Fibroblast of peridontal ligament (primary cell): ENCODE data around the gene GRAMD2A.
"Not testable (repeated sequence)": the region's sequence is repeated elsewhere in the genome, so short reads cannot be mapped to it uniquely, and the experiment has no call there.

ENCODE experiments used
- DNase-seq: peaks from one replicate; pipeline ENCODE4 v3.0.0-alpha.2; 2010; ENCODE audit errors: extremely low read depth

The GRAMD2A gene

DNA sequence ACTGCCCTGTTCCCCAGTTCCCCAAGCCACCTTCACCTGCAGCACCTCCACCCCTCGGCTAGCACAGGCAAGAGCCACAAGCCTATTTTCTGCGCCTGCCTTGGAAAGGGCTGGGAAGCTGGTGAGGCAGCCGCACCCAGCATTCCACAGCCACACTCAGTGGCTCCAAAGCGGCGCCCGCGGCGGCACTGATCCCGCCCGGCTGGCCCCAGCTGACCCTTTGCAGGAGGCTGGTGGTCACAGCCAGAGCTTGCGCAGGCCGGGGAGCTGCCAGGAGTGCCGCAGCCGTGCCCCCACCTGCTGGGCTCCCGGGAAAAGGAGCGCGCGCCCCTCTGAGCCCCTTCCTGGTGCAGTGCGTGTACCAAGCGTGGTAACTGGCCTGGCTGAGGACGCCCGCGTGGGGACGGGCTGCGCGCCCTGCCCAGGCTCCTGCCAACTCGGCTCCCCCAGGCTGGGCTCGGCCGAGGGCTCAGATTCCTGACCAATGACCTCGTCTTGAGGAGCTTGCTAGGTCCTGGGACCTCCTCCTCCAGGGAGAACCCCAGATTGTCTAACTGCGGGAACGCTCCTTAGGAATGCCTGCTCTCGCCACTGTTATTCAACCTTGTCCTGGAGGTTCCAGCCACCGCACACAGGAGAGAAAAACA, 13.3 kb downstream of the GRAMD2A start:
- DNase-seq = no peak

- no peak for DNase-seq
Observed at GRCh38 chr15:72183781-72184164, 13.8 kb downstream of the GRAMD2A start.

DNA sequence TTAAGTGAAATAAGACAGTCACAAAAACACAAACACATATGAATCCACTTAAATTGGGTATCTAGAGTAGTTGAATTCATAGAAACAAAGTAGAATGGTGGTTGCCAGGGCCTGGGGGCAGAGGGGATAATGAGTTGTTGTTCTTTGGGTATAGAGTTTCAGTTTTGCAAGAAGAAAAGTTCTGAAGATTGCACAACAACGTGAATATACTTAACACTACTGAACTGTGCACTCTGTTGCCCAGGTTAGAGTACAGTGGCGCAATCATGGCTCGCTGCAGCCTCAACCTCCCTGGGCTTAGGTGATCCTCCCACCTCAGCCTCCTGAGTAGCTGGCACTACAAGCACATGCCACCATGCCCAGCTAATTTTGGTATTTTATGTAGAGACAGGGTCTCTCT, 14.9 kb downstream of the GRAMD2A start:
- peak; percentile 70 for DNase-seq

DNA sequence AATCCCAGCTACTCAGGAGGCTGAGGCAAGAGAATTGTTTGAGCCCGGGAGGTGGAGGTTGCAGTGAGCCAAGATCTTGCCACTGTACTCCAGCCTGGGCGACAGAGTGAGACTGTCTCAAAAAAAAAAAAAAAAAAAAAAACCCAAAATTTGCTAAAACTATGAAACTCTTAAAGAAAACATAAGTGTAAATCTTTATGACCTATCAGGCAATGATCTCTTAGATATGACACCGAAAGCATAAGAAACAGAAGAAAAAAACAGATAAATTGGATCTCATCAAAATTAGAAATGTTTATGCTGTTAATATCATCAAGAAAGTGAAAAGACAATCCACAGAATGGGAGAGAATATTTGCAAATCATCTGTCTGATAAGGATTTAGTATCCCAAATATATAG, 15.3 kb downstream of the GRAMD2A start:
- DNase-seq = no peak

DNA sequence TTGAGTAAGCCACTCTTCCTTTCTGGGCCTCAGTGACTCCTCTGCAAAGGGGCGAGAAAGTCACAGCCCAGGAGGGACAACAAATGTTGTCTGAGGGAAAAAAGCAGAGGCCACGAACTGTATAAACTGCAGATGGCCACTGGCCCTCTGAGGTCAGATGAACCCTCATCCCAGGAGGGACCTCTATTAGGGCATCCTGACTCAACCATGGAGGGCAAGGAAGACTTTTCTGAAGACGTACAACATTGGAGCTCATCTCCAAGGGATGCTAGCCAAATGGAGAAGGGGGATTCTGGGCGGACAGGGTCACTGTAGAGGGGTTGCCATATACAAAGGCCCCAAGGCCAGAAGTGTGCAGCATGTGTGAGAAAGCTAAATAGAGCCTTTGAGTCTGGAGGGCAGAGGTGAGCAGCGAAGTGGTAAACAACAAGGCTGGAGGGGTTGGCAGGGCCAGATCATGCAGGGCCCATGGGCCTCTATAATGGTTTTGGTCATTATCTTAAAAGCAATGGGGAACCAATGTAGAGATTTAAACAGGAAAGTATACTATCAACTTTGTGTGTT, 16.7 kb downstream of the GRAMD2A start:
- DNase-seq = no peak

DNA sequence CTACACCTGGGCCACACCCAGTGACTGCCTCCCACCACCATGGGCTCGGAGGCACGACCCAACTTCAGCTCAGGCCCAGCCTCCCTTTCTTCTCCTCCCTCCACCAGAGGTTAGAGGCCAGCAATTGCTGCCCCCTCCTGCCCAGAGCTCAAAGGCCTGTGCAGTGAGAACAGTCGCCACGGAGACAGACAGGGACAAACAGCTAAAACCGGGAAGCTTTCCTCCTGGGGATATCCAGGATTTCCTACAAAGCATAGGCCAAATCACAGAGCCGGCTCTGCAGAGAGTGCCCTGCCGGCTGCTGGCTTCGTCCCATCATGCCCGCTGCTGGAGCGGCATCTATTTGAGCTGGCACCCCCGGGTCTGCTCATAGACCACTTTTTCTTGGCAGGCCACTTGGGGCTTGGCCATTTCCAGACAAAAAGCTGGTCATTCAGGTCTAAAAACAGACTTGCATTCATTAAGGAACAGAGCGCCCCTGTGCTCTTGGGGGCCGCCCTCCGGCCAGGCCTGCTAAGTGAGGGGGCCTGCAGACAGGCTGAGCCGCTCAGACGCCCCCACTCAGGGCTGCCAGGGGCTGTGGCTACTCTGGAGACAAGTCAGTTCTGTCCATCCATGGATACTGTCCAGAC, 17.5 kb downstream of the GRAMD2A start:
- no peak for DNase-seq

- no peak for DNase-seq
Observed at GRCh38 chr15:72178976-72179585, 18.5 kb downstream of the GRAMD2A start.

- DNase-seq = no peak
Observed at GRCh38 chr15:72176743-72177142, 20.8 kb downstream of the GRAMD2A start.

GRCh38 chr15:72176159-72176558, 21.4 kb downstream of the GRAMD2A start:
- no peak for DNase-seq

DNA sequence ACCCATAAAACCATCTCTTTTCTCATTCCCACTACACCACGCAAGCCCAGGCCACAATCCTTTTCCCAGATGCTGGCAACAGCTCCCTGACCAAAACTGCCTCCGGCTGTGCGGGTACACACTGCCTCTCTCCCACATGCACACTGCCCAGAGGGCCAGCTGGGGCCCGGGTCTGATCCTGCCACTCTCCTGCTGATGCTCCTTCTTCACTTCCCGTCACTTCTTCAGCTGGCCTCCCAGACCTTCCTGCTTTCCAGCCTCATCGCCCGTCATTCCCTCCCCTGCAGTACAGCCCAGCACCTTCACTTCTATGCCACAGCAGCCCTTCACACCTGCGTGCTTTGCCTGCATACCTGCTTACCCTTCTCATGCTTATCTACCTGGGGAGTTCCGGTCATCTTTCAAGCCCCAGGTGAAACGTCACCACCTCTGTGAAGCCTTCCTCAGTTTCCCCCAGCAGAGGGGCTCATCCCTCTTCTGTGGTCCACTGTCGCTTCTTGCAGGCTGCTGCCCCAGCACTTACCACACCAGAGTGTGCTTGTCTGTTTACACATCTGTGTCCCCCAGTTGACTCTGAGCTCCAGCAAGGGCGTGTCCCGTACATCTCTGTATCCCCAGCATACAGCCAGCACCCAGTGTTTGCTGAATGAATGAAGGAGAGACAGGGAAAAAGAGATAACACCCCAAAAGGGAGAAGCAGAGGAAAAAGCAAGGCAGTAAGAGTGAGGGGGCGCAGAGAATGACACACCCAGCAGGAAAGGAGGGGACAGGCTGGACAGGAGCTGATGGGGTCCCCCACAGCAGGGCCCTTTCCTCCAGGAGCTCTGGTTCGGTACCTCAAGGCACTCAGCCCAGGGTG, 22.2 kb downstream of the GRAMD2A start:
- DNase-seq = no peak

DNA sequence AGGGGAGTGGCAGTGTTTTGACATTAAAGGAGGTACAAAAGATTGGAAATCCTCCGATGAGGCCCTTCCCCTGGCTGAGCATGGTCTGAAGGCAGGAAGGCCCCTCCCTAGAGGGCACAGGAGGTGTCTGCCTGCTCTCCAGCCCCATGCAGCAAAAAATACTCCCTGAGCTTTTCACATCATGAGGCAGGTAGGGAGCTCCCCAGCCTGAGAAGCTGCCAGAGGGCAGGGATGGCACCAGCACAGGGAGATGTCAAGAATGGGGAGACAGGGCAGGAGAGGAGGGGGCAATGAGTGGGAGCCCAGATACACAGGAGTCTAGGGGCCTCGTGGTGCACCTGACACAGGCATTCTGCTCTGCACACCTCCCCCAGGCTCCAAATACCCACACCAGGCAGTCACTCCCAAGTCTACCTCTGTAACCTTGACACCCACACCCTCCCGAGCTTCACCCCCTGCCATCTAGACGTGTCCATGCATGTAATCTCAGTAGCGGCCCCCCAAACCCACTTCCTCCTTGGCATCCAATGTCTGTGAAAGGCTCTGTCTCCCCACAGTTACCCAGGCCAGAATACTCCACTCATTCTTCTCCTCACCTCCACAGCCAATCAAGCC, 22.9 kb downstream of the GRAMD2A start:
- DNase-seq = no peak

DNA sequence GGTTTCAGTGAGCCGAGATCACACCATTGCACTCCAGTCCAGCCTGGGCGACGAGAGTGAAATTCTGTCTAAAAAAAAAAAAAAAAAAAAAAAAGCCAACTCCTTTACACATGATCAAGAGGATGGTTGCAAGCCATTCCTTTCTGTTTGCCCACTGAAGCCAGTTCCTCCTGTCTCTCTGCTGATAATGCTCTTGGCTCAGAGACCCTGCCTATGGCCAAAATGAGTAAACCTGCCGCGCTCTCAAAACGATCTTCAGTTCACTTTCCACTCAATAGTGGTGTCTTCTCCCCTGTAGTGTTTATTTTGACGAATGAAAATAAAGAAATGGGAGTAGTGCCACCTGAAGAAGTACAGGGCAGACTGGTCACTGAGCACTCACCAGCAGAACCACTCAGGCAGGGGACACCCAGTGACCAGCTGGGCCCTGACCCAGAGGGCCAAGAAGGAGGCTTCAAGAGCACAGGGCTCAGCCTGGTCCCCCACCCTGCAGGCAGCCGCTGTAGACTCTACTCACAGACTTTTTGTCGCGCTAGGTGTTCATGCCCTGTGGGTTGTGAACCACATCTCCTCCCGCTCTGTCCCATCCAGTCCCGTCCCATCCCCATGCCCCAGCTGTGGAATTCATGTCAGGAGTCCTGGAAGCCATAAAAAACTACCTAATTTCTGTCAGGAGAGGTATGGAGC, 23.6 kb downstream of the GRAMD2A start:
- no peak for DNase-seq

- DNase-seq = no peak
Observed at GRCh38 chr15:72173401-72173800, 24.2 kb downstream of the GRAMD2A start.

DNA sequence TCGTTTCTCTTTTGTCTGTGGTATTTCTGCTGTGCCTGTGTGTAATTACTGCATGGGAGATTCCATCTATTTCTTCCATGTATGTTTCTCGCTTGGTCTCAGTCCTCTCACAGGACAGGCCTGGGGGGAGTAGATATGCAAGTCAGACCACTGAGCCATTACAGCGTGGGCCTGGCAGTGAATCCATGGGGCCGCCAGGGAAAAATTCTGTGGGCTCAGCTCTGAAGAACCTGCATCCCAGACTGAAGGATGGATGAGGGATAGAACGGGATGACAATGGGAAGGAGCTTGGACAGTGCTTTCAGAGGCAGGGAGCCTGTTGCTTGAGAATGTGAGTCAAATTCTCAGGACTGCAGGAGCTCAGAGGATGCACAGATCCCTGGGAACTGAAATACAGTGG, 24.8 kb downstream of the GRAMD2A start:
- no peak for DNase-seq

DNA sequence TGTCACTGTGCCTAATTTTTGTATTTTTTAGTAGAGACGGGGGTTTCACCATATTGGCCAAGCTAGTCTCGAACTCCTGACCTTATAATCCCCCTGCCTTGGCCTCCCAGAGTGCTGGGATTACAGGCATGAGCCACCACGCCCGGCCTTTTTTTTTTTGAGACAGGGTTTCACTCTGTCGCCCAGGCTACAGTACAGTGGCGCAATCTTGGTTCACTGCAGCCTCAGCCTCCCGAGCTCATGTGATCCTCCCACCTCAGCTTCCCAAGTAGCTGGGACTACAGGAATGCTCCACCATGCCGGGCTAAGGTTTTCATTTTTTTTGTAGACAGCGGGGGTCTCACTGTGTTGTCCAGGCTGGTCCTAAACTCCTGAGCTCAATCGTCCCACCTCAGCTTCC, 25.6 kb downstream of the GRAMD2A start:
- DNase-seq = not testable (repeated sequence)

DNA sequence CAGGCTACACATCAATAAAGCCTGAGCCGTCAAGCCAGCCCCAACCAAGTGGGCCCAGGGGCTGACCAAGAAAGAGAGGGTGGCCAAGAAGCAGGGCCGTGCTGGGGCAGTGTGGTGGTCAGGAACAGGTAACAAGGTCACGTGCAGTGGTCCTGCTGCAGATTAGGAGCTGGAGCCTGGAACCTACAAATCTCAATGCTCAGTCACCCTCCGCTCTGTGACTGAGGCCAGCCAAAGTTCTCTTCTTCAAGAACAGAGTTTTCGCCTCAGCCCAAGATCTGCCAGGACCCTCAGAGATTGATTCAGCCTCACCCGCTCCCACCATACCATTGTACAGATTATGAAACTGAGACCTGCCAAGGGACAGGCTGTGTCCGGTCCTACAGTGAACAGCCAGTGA, 26.9 kb downstream of the GRAMD2A start:
- no peak for DNase-seq

GRCh38 chr15:72169921-72170611, 27.5 kb downstream of the GRAMD2A start:
- DNase-seq = no peak

GRCh38 chr15:72169236-72169920, 28.2 kb downstream of the GRAMD2A start:
- DNase-seq = no peak

- DNase-seq = no peak
Observed at GRCh38 chr15:72168808-72169190, 28.8 kb downstream of the GRAMD2A start.
